ENCODE measurements around the gene ZNF622. TPM values are rescaled to one million over a fixed set of nuclear protein-coding genes. Genes with fewer than 3 reads are reported as not detected.

Gene ZNF622
- total RNA-seq, 1 experiment from 2014 or later: 41.5 TPM

Other genes with a start within 250 kb of the ZNF622 start
- gene RETREG1, start 151.2 kb upstream of the ZNF622 start, total RNA-seq (2014; rRNA removed; shearing (Covaris generic)): not detected in 2 replicates

Data from G401 (cell line).